Body of pancreas (tissue), 4 donors: Measurements from ENCODE around the gene VAX1. TPM values are rescaled to one million over a fixed set of nuclear protein-coding genes. Genes with fewer than 3 reads are reported as not detected.

Experiments
- microRNA-seq, 2 donors: library from miRNA; unstranded; fragments of <30 nt; microRNA quantifications; one replicate each; pipeline ENCODE4, GENCODE V29; 2016; ENCODE audit warnings: borderline number of aligned reads in 2 of 2, borderline replicate concordance in 2 of 2
- small RNA-seq: library from RNA; depleted of rRNA; stranded (forward); fragments of <200 nt; gene quantifications from one replicate; pipeline ENCODE3, GENCODE V24; 2016
- total RNA-seq, 2 donors: library from RNA; depleted of rRNA; stranded (reverse); fragments of >200 nt; gene quantifications; one replicate each; pipeline ENCODE4 v1.1.0, GENCODE V29; 2016

Gene VAX1
- total RNA-seq, 2 donors from 2014 or later: not detected

Small RNA genes within 50 kb of the gene (microRNA-seq; reads per million reads assigned to microRNA genes)
- gene MIR3663: 0 reads per million in 2 donors

Small RNA genes within 50 kb of the gene (small RNA-seq; reads per million reads assigned to genes)
- not detected for gene MIR3663

Other genes with a start within 250 kb of the VAX1 start
- gene SHTN1, start 133.1 kb downstream of the VAX1 start, total RNA-seq: 10 to 100 TPM; 24.7 to 37.1 TPM
- gene KCNK18, start 59.2 kb upstream of the VAX1 start, total RNA-seq: not detected
- gene SLC18A2, start 102.8 kb upstream of the VAX1 start, total RNA-seq: 1 to 10 TPM; 1.6 to 2.3 TPM
- 10 to 100 TPM; 34.3 to 36.8 TPM for gene PDZD8, start 237.2 kb upstream of the VAX1 start, total RNA-seq